Colonic mucosa (tissue), 4 donors: ENCODE measurements around the gene TENT5C. TPM values are rescaled to one million over a fixed set of nuclear protein-coding genes. Genes with fewer than 3 reads are reported as not detected.
A peak's percentile ranks its signal among the peaks of the same experiment; 100 is the strongest.

Source experiments
- DNase-seq: peaks from one replicate; pipeline ENCODE4 v3.0.0-alpha.2; 2020
- H3K27ac ChIP-seq: fragments of 200-600 bp; one replicate; pipeline ENCODE4 v1.8.0; 2021
- H3K27me3 ChIP-seq: fragments of 200-600 bp; one replicate; pipeline ENCODE4 v1.8.0; 2021
- H3K36me3 ChIP-seq: fragments of 200-600 bp; one replicate; pipeline ENCODE4 v1.8.0; 2021
- H3K4me1 ChIP-seq: fragments of 200-600 bp; one replicate; pipeline ENCODE4 v1.8.0; 2021; ENCODE audit warnings: mild to moderate bottlenecking
- H3K4me3 ChIP-seq: fragments of 200-600 bp; one replicate; pipeline ENCODE4 v1.8.0; 2021
- H3K9ac ChIP-seq, 2 donors: one replicate each; pipeline ENCODE4 v1.7.0; 2013; ENCODE audit warnings: control low read depth in 2 of 2, low read depth in 2 of 2, low read length in 2 of 2
- H3K9me3 ChIP-seq: fragments of 200-600 bp; one replicate; pipeline ENCODE4 v1.8.0; 2021
- intact Hi-C: fragments of 100-400 bp; cut with DNase I; formaldehyde crosslinking; loops from one replicate; pipeline ENCODE4 v1.14.1; 2022
- total RNA-seq, 2 donors: library from RNA; stranded (reverse); fragmentation: NEBNext Ultra II Directional in 1 of 2; extraction: Animal tissue kit (Norgen Biotek cat#: 25700) in 1 of 2; gene quantifications; one replicate each; pipeline ENCODE4 v1.2.1, GENCODE V29; 2021
- TF ChIP-seq, protein P1 (sequence below): fragments of 200-600 bp; IDR thresholded peaks from one replicate; pipeline ENCODE4 v1.8.0; 2022; ENCODE audit warnings: antibody characterized with exemption, mild to moderate bottlenecking
- donor health status: healthy.
- donor health status: DM: no; HTN: no; CAD: no.
- donor health status: DM: no; HTN: no; CAD: no.

Gene TENT5C
- total RNA-seq, 2 donors from 2014 or later = 40.7 to 58.5 TPM

DNA sequence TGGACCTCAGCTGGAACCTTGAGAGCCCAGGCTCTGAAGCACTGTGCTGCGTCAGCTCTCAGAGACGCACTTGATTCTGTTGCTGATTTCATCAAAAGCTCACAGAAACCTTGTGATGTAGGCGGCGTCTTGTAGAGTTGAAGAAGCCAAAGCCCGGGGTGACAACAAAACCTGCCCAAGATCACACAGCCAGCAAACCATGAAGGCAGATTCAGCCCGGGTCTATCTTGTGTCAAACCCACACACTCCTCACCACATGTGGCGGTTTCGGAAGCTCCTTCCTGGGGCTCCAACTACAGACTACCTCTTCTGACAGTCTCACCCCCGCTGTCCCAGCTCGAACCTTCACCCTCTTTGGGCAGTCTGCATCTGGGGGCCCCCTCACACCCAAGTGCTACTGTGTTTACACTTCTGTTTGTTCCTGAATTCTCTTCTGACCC lies 50.4 kb downstream of the TENT5C start:
- H3K27ac ChIP-seq = peak overlapping the region; percentile 10
- H3K36me3 ChIP-seq = no peaks in the 10 kb centered on the region
- no peaks in the 10 kb centered on the region for H3K27me3 ChIP-seq
- peak; percentile 37 for DNase-seq
- H3K4me3 ChIP-seq = no peak overlapping the region
- peak overlapping the region; percentile 6 to 19 for H3K9ac ChIP-seq
- TF ChIP-seq, protein P1, sequence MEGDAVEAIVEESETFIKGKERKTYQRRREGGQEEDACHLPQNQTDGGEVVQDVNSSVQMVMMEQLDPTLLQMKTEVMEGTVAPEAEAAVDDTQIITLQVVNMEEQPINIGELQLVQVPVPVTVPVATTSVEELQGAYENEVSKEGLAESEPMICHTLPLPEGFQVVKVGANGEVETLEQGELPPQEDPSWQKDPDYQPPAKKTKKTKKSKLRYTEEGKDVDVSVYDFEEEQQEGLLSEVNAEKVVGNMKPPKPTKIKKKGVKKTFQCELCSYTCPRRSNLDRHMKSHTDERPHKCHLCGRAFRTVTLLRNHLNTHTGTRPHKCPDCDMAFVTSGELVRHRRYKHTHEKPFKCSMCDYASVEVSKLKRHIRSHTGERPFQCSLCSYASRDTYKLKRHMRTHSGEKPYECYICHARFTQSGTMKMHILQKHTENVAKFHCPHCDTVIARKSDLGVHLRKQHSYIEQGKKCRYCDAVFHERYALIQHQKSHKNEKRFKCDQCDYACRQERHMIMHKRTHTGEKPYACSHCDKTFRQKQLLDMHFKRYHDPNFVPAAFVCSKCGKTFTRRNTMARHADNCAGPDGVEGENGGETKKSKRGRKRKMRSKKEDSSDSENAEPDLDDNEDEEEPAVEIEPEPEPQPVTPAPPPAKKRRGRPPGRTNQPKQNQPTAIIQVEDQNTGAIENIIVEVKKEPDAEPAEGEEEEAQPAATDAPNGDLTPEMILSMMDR = no peak
- intact Hi-C loops = no loop called here
- H3K4me1 ChIP-seq = no peaks in the 10 kb centered on the region
- no peaks in the 10 kb centered on the region for H3K9me3 ChIP-seq

GRCh38 chr1:117657031-117657430 lies 51.2 kb downstream of the TENT5C start:
- Histone ChIP-seq H3K4me3 (no peak overlapping the region), H3K4me1 (no peaks in the 10 kb centered on the region), H3K27ac (no peak overlapping the region), H3K27me3 (no peaks in the 10 kb centered on the region), H3K9me3 (no peaks in the 10 kb centered on the region), H3K9ac (peak overlapping the region in 1 of 2 donors; percentile 6), H3K36me3 (no peaks in the 10 kb centered on the region)
- intact Hi-C loops = no loop called here
- DNase-seq = no peak
- TF ChIP-seq, protein P1 = no peak

GRCh38 chr1:117657949-117658660 lies 52.3 kb downstream of the TENT5C start:
- no peak overlapping the region for H3K9ac ChIP-seq
- no peaks in the 10 kb centered on the region for H3K27me3 ChIP-seq
- no peaks in the 10 kb centered on the region for H3K9me3 ChIP-seq
- no peak overlapping the region for H3K4me3 ChIP-seq
- intact Hi-C loops = no loop called here
- H3K27ac ChIP-seq = peak overlapping the region; percentile 38
- DNase-seq = no peak
- H3K4me1 ChIP-seq = peaks cover 2% of the 10 kb centered on the region
- TF ChIP-seq, protein P1 = no peak
- H3K36me3 ChIP-seq = no peaks in the 10 kb centered on the region

DNA sequence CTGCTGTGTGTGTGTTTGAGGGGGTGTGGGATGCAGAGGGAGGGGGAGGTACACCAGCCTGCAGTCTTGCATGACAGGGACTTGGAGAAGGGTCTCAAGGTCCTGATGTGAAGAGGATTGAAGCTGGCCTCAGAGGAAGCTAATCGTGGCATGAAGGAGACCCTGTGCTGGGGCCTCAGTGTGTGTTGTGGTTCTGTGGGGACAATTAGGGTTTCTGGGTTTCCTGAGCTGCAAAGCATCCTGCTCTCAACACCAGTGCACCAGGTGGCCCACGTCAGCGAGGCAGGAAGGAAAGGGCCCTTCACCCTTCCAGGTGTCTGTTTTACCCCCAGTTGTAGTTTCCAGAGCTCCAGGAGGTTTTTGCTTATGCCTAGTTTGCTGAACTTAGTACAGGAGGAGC lies 52.8 kb downstream of the TENT5C start:
- H3K9me3 ChIP-seq = no peaks in the 10 kb centered on the region
- no peaks in the 10 kb centered on the region for H3K27me3 ChIP-seq
- no peak for DNase-seq
- no peak overlapping the region for H3K9ac ChIP-seq
- H3K4me3 ChIP-seq = no peak overlapping the region
- intact Hi-C loops = no loop called here
- H3K4me1 ChIP-seq = peaks cover 5% of the 10 kb centered on the region
- no peaks in the 10 kb centered on the region for H3K36me3 ChIP-seq
- TF ChIP-seq, protein P1 = no peak
- H3K27ac ChIP-seq = peak overlapping the region; percentile 38

DNA sequence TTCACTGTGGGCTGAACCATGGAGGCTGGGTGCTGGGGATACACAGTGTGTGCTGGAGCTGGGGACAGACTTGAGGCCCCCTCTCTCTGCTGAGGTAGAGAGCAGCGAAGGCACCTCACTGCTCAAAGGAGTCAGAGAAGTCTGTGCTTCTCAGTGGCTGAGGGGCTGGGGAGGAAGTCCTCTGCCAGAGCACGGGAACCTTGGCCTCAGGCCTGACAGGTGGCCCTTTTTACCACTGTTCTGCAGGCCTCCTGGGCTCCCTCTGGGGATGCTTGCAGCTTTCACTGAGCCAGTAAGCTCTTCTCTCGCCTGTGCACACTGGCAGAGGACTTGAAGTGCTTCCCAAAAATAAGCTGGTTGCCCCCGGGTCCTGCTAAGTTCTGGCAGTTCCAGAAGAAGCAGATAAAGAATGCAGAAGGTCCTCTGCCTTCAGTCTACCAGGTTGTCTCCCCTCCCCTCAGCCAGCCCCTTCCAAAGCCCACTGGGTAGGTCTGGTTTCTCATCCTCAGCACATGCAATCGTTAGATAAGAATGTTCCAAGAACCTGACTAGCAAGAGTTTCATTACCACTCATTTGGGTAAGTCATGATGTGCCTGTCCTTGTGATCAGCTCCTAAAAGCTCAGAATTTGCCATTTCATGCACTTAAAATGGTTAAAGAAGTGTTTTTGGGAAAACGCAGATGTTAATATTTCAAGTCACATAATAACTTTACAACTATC lies 53.9 kb downstream of the TENT5C start:
- Histone ChIP-seq H3K27ac (no peak overlapping the region), H3K4me1 (peaks cover 5% of the 10 kb centered on the region)
- TF ChIP-seq, protein P1 = no peak

More for the DNA sequence above, 53.9 kb downstream of the TENT5C start:
- H3K4me3 ChIP-seq = no peak overlapping the region
- intact Hi-C loops = loop anchor here (10.0 kb wide), 1 partner anchor 45 kb away; no protein-coding TSS in a partner anchor
- no peaks in the 10 kb centered on the region for H3K27me3 ChIP-seq
- DNase-seq = no peak
- H3K9me3 ChIP-seq = no peaks in the 10 kb centered on the region
- no peaks in the 10 kb centered on the region for H3K36me3 ChIP-seq
- no peak overlapping the region for H3K9ac ChIP-seq
